IMR-90 (cell line): ENCODE data around the gene FEZF2.

Experiments
- CHD1 ChIP-seq: IDR thresholded peaks from 2 replicates; pipeline ENCODE4 v1.6.1; 2012; ENCODE audit warnings: low read depth, low read length, improper control_type of control experiment
- CTCF ChIP-seq: conservative IDR thresholded peaks from 2 replicates; pipeline ENCODE4 v1.5.1; 2012; ENCODE audit warnings: mild to moderate bottlenecking, low read depth, low read length, improper control_type of control experiment
- MAFK ChIP-seq: IDR thresholded peaks from 2 replicates; pipeline ENCODE4 v1.6.1; 2012; ENCODE audit warnings: low read depth, low read length, improper control_type of control experiment
- MAZ ChIP-seq: IDR thresholded peaks from 2 replicates; pipeline ENCODE4 v1.6.1; 2012; ENCODE audit warnings: low read depth, mild to moderate bottlenecking, low read length, improper control_type of control experiment, moderate library complexity, borderline replicate concordance
- MXI1 ChIP-seq: IDR thresholded peaks from 2 replicates; pipeline ENCODE4 v1.6.1; 2012; ENCODE audit warnings: low read depth, mild to moderate bottlenecking, low read length, moderate library complexity, borderline replicate concordance
- POLR2A ChIP-seq: IDR thresholded peaks from 2 replicates; pipeline ENCODE4 v1.6.1; 2012; ENCODE audit warnings: mild to moderate bottlenecking, low read depth, low read length
- RAD21 ChIP-seq: IDR thresholded peaks from 2 replicates; pipeline ENCODE4 v1.6.1; 2012; ENCODE audit warnings: low read length, improper control_type of control experiment
- RCOR1 ChIP-seq: IDR thresholded peaks from 2 replicates; pipeline ENCODE4 v1.6.1; 2012; ENCODE audit warnings: mild to moderate bottlenecking, low read length, improper control_type of control experiment; ENCODE audit not compliant: insufficient replicate concordance
- RFX5 ChIP-seq: IDR thresholded peaks from 2 replicates; pipeline ENCODE4 v1.8.0; 2012; ENCODE audit warnings: low read depth, mild to moderate bottlenecking, low read length, moderate library complexity
- SMC3 ChIP-seq: fragments of 150-350 bp; IDR thresholded peaks from 2 replicates; pipeline ENCODE4 v1.6.1; 2016; ENCODE audit warnings: low read depth, mild to moderate bottlenecking, antibody characterized with exemption, low read length, moderate library complexity

GRCh38 chr3:62370112-62370857 is 3.1 kb downstream of the FEZF2 start:
- TF ChIP-seq CTCF: no peak
- no peak for TF ChIP-seq RFX5
- no peak for TF ChIP-seq MAFK
- no peak for TF ChIP-seq POLR2A
- TF ChIP-seq MAZ: no peak
- TF ChIP-seq RAD21: no peak
- no peak for TF ChIP-seq SMC3
- no peak for TF ChIP-seq CHD1
- no peak for TF ChIP-seq RCOR1
- TF ChIP-seq MXI1: no peak
